Breast epithelium (tissue), 3 donors: ENCODE results near the gene GPR42.

Source experiments
- POLR2A ChIP-seq: fragments of 450-650 bp; IDR thresholded peaks from one replicate; pipeline ENCODE4 v1.6.1; 2016; ENCODE audit warnings: antibody characterized with exemption, mild to moderate bottlenecking, moderate library complexity
- TF ChIP-seq, protein P1 (sequence below), 3 donors: fragments of 450-650 bp; IDR thresholded peaks; one replicate each; pipeline ENCODE4 v1.5.1; 2016 to 2017; ENCODE audit warnings: antibody characterized with exemption in 3 of 3, mild to moderate bottlenecking in 3 of 3, moderate library complexity in 3 of 3

DNA sequence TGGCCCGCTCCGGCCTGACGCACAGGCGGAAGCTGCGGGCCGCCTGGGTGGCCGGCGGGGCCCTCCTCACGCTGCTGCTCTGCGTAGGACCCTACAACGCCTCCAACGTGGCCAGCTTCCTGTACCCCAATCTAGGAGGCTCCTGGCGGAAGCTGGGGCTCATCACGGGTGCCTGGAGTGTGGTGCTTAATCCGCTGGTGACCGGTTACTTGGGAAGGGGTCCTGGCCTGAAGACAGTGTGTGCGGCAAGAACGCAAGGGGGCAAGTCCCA, 18.8 kb upstream of the GPR42 start:
- TF ChIP-seq, protein P1, sequence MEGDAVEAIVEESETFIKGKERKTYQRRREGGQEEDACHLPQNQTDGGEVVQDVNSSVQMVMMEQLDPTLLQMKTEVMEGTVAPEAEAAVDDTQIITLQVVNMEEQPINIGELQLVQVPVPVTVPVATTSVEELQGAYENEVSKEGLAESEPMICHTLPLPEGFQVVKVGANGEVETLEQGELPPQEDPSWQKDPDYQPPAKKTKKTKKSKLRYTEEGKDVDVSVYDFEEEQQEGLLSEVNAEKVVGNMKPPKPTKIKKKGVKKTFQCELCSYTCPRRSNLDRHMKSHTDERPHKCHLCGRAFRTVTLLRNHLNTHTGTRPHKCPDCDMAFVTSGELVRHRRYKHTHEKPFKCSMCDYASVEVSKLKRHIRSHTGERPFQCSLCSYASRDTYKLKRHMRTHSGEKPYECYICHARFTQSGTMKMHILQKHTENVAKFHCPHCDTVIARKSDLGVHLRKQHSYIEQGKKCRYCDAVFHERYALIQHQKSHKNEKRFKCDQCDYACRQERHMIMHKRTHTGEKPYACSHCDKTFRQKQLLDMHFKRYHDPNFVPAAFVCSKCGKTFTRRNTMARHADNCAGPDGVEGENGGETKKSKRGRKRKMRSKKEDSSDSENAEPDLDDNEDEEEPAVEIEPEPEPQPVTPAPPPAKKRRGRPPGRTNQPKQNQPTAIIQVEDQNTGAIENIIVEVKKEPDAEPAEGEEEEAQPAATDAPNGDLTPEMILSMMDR (IDR thresholded peaks at IDR 0.05): no peak
- TF ChIP-seq POLR2A: no peak
